Sigmoid colon (tissue), 4 donors: Measurements from ENCODE around the gene AZIN2.
"Not testable (repeated sequence)": the region's sequence is repeated elsewhere in the genome, so short reads cannot be mapped to it uniquely, and the experiment has no call there.

ENCODE experiments used
- CTCF ChIP-seq, 4 experiments: fragments of 450-650 bp in 3 of 4; fragments of 200-600 bp in 1 of 4; IDR thresholded peaks; one replicate each; pipeline ENCODE4 v1.5.1; 2016 to 2019; ENCODE audit warnings: antibody characterized with exemption in 4 of 4, mild to moderate bottlenecking in 3 of 4, moderate library complexity in 2 of 4
- EP300 ChIP-seq, 4 donors: sonication (generic); formaldehyde crosslinking; IDR thresholded peaks; one replicate each; pipeline ENCODE4 v1.6.1; 2017; ENCODE audit warnings: antibody characterized with exemption in 4 of 4
- POLR2AphosphoS5 ChIP-seq, 4 donors: sonication (generic); formaldehyde crosslinking; IDR thresholded peaks; one replicate each; pipeline ENCODE4 v1.6.1; 2017; ENCODE audit warnings: antibody characterized with exemption in 4 of 4

- not testable (repeated sequence) for TF ChIP-seq POLR2AphosphoS5, CTCF, EP300 (IDR thresholded peaks at IDR 0.05)
Observed at GRCh38 chr1:33124647-33125046, 43.7 kb downstream of the AZIN2 start.
